NCI-H1436 (cell line): ENCODE data around the gene TMEM238.
"Not testable (repeated sequence)": the region's sequence is repeated elsewhere in the genome, so short reads cannot be mapped to it uniquely, and the experiment has no call there.

Source experiments
- DNase-seq: peaks from one replicate; lab custom pipeline; 2025; lab: John Stamatoyannopoulos, UW

Gene TMEM238

GRCh38 chr19:55339889-55340783 is 44.0 kb downstream of the TMEM238 start:
- no peak for DNase-seq

GRCh38 chr19:55339105-55339888 is 44.8 kb downstream of the TMEM238 start, which contains the start of gene KMT5C:
KMT5C (plus strand) TSS chr19:55339876; CDS start chr19:55341937, 2,061 bp downstream.
- DNase-seq: peak; percentile 100

- DNase-seq: no peak
Observed at GRCh38 chr19:55336101-55336500, 48.0 kb downstream of the TMEM238 start.

- DNase-seq: no peak
Observed at GRCh38 chr19:55333870-55334269, 50.2 kb downstream of the TMEM238 start.

- DNase-seq: not testable (repeated sequence)
Observed at GRCh38 chr19:55329791-55330190, 54.3 kb downstream of the TMEM238 start.
